NCI-H2171 (cell line): ENCODE measurements around the gene GALNT17.
A peak's percentile ranks its signal among the peaks of the same experiment; 100 is the strongest.
"Not testable (repeated sequence)": the region's sequence is repeated elsewhere in the genome, so short reads cannot be mapped to it uniquely, and the experiment has no call there.

ENCODE experiments used
- DNase-seq: peaks from one replicate; lab custom pipeline; 2025; lab: John Stamatoyannopoulos, UW

GALNT17 gene

DNA sequence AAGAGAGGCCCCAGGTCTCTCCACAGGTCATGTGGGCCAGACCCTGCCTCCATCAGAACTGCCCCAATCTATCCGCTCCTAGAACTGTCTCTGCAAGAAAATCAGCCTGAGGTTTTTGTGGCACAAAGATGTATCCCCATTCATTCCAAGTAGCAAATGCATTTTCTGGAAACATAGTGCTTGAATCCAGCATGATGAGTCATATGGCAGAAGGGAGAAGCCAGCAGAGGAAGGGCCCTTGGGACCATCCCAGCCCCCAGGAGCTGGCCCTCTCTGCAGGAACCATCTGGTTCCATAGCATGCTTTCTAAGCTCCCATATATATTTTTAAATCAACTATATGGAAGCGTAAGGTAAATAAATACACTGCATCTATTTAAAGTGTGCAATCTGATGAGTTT, 563.2 kb downstream of the GALNT17 start:
- DNase-seq: peak; percentile 82

GRCh38 chr7:71696511-71696910, 564.6 kb downstream of the GALNT17 start:
- DNase-seq: no peak

DNA sequence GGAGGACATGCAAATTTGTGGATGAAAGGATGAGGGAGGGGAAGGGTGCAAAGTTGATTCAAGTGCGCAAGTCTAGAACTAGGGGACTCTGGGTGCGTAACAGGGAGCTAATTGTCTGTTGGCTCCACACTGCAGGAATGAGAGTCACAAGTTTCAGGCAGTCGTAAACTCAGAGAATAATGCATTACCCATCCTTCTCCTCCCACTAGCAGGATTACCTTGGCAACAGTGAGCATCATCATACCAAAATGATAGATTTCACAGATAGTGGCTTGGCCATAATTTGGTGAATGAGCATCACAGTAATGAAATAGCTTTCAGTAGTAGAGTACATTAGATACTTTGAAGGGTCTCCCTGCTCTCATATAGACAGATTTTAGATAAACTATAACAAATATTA, 565.5 kb downstream of the GALNT17 start:
- DNase-seq: no peak

DNA sequence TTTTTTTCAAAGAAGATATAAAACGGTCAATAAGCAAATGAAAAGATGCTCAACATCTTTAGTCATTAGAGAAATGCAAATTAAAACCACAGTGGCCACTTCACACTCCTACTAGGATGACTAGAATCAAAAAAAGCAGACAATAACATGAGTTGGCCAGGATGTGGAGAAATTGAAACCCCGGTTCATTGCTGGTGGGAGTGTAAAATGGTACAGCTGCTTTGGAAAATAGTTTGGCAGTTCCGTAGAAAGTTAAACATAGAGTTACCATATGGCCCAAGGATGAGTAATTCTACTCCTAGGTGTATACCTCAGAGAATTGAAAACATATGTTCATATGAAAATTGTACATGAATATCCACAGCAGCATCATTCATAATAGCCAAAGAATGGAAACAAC, 573.3 kb downstream of the GALNT17 start:
- DNase-seq: peak; percentile 60

DNA sequence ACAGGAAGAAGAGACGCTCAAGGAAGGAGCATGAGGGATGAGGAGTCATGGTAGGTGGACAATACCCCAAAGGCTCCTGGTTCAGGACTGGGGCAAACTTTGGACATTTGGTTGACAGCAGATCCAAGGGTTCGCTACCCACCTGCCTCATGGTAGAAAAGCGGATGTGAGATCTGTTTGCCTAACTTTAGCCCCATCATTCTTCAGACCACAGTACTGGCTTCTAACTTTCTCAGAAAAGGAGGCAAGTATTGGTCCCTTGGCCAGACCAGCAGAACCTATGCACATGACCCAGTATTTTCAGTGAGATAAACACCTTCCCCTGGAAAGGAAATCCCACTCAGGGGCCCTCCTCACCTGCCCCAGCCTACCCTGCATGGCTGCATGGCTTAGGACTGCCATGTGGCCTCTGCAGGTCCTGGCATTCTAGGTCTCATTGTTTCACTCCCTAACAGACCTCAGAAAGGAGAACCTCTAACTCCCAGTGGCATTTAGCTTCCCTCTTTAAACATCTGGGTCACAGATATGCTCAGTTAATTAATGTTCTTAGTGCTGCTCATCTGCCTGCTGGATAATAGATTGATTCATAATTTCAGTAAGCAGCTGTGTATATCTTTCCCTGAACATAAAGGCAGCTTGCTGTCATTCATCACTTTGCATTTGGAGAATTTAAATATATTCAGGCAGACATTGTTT, 574.1 kb downstream of the GALNT17 start:
- DNase-seq: no peak

DNA sequence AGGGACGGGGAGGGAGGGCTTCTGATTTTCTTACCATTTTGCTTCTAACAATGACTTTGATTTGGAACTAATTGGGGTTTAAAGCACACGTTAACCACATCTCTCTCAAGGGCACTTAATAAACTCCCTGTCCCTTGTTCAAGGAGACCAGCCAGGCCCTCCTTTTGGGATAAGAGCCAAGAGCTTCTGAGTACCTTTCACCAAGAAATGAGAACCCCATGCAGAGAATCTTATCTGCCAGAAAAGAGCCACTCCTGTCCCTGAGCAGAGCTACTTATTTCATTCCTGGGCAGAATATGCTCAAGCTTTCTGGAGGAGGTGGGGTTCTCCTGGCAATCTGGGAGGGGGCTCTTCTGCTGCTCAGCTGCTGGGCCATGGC, 574.6 kb downstream of the GALNT17 start:
- DNase-seq: no peak

DNA sequence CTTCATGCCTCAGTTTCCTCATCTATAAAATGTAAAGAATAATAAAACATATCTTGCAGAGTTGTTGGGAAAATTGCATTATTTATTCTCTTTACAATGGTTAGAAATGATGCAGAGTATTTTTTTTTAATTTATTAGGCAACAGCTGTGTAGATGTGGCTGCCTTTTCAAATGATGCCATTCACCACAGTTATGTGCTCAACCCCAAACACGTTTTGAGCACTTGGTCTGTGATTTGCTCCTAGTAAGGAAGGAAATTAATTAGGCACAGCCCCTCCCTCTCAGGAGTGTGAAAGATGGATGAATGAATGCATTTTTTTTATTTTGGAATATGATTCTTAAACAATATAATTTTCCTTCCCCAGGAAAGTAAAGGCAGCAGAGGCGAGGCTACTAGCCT, 575.1 kb downstream of the GALNT17 start:
- DNase-seq: no peak

DNA sequence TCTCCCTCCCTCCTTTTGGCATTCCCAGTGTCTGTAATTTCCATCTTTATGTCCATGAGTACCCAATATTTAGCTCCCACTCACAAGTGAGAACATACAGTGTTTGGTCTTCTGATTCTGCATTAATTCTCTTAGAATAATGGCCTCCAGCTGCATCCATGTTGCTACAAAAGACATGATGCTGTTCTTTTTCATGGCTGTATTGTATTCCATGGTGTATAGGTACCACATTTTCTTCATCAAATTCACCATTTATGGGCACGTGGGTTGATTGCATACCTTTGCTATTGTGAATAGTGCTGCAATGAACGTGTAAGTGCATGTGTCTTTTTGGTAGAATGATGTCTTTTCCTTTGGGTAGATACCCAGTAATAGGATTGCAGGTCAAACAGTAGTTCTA, 576.8 kb downstream of the GALNT17 start:
- DNase-seq: no peak

- DNase-seq: no peak
These were observed 578.5 kb downstream of the GALNT17 start for GRCh38 chr7:71710442-71710841.

DNA sequence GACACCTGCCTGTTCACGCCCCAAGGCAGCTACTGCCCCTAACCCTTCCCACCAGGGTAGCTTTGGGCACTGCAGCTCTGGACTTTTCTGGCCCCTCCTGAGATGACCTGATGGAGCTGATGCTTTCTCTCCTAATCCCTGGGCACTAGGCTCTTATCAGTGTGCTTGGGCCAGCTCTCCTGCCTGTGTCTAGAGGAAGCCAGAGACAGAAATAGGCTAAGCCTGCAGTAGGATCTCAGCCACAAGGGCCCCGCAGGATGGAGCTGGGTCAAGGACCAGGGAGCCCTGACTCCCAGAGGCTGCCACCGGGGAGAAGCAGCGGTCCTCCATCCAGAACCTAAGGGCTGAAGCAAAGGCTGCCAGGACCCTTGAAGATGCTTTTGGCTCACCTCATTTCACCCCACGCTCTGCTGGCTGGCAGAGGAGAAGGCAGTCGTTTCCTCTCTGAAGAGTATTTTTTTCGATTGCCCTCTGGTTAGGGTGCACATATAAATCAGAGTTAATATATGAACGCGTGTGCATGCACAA, 580.8 kb downstream of the GALNT17 start:
- DNase-seq: no peak

- no peak for DNase-seq
These were observed 584.7 kb downstream of the GALNT17 start for GRCh38 chr7:71716690-71717089.

GRCh38 chr7:71718563-71718962, 586.6 kb downstream of the GALNT17 start:
- no peak for DNase-seq

DNA sequence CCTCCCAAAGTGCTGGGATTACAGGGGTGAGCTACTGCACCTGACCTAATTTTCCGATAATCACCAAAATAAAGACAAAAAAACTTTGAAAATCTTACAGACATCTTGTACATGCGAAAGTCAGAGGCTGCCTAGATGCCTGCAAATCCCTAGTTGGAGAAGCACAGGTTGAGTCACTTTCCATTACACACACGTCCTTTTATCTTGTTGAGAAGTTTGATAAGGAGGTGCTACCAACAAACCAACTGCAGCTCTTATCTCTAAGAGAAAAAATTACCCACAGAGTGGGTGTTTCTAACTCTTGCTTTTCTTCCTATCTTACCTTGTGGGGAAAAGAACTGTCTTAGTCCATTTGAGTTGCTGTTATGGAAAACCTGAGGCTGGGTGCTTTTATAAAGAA, 589.8 kb downstream of the GALNT17 start:
- no peak for DNase-seq

GRCh38 chr7:71723859-71724258, 591.9 kb downstream of the GALNT17 start:
- no peak for DNase-seq

- no peak for DNase-seq
These were observed 595.4 kb downstream of the GALNT17 start for GRCh38 chr7:71727347-71727746.

DNA sequence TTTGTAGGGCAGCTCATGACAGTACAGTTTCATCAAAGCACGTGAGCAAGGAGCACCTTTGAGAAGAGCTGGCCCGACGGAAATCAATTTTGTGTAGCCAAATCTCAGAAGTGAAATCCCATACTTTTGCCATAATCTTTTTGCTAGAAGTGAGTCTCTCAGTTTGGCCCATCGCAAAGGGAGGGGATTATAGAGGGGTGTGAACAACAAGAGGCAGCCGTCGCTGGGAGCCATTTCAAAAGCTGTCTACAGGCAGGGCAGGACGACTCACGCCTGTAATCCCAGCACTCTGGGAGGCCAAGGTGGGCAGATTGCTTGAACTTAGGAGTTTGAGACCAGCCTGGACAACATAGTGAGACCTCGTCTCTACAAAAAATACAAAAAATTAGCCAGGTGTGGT, 599.8 kb downstream of the GALNT17 start:
- no peak for DNase-seq

- DNase-seq: peak; percentile 92
These were observed 601.3 kb downstream of the GALNT17 start for GRCh38 chr7:71733107-71733870.

GRCh38 chr7:71735961-71736556, 604.1 kb downstream of the GALNT17 start:
- DNase-seq: peak; percentile 59

GRCh38 chr7:71737931-71738540, 606.1 kb downstream of the GALNT17 start:
- DNase-seq: not testable (repeated sequence)

DNA sequence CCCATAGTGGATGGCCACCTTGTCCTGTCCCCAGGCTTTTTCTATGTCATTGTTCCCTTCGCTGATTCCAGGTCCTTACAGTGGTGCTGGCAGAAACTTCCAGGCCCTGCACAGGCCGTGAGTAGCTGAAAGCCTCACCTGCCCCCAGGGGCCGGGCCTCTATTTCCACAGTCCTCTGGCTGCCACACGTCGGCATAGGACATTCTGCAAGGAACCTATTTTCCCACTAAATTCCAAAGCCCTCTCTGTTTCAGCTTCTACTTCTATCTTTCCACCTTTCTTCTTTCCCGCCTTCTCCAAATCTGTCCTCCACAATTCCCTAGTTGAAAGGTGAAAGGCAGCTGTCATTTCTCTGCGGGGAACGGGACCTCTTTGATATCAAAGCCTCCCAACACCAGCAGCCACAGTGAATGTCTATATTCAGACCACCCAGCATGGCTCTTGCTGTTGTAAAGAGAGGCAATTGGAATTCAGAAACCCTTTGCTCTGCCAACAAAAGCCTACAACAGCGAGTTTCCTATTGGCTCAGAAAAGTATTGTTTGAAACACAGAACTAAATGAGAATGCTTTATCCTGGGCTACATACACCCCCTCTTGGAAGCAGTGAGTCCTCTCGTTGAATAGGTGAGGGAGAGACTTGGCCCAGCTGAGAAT, 607.7 kb downstream of the GALNT17 start:
- no peak for DNase-seq

GRCh38 chr7:71740174-71740560, 608.2 kb downstream of the GALNT17 start:
- DNase-seq: no peak

DNA sequence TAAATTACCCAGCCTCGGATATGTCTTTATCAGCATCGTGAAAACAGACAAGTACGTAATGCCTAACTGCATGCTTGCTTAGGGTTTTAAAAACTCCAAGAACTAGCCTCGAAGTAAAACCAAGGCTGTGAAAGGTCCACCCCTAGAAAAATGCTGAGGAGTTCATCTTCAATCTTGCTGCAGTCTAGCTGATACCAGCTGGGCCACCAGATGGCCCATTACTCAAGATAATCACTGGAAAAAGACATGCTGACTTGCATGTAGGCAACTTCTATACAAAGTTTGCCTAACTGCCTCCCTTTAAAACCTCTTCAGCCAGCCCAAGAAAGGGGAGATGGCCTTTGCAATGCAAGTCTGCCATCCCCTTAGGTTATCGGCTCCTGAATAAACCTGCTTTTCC, 614.1 kb downstream of the GALNT17 start:
- DNase-seq: peak; percentile 53
